PFSK-1 (cell line): Measurements from ENCODE around the gene CD27.

ENCODE experiments used
- FOXP2 ChIP-seq: optimal IDR thresholded peaks from 2 replicates; pipeline ENCODE3; 2011; ENCODE audit warnings: borderline replicate concordance, control low read depth, inconsistent platforms; ENCODE audit not compliant: insufficient read depth; ENCODE audit errors: extremely low read length, extremely low read depth
- POLR2AphosphoS5 ChIP-seq: IDR thresholded peaks from 2 replicates; pipeline ENCODE4 v1.6.1; 2012; ENCODE audit warnings: low read depth, mild to moderate bottlenecking, control low read depth, low read length, moderate library complexity
- SIN3A ChIP-seq: IDR thresholded peaks from 2 replicates; pipeline ENCODE4 v1.6.1; 2012; ENCODE audit warnings: mild to moderate bottlenecking, low read length, moderate library complexity, borderline replicate concordance; ENCODE audit not compliant: insufficient read depth
- TAF1 ChIP-seq: IDR thresholded peaks from 2 replicates; pipeline ENCODE4 v1.6.1; 2012; ENCODE audit warnings: low read length, control low read depth, borderline replicate concordance; ENCODE audit not compliant: insufficient read depth
- TF ChIP-seq, protein P1 (sequence below), 2 experiments: IDR thresholded peaks; 2 replicates each; pipeline versions ENCODE4 v1.6.1 to v1.8.0; 2011 to 2012; ENCODE audit warnings: low read depth in 2 of 2, low read length in 2 of 2, control low read depth in 1 of 2, inconsistent platforms in 1 of 2, mild to moderate bottlenecking in 1 of 2, moderate library complexity in 1 of 2; ENCODE audit not compliant: insufficient read depth in 1 of 2

DNA sequence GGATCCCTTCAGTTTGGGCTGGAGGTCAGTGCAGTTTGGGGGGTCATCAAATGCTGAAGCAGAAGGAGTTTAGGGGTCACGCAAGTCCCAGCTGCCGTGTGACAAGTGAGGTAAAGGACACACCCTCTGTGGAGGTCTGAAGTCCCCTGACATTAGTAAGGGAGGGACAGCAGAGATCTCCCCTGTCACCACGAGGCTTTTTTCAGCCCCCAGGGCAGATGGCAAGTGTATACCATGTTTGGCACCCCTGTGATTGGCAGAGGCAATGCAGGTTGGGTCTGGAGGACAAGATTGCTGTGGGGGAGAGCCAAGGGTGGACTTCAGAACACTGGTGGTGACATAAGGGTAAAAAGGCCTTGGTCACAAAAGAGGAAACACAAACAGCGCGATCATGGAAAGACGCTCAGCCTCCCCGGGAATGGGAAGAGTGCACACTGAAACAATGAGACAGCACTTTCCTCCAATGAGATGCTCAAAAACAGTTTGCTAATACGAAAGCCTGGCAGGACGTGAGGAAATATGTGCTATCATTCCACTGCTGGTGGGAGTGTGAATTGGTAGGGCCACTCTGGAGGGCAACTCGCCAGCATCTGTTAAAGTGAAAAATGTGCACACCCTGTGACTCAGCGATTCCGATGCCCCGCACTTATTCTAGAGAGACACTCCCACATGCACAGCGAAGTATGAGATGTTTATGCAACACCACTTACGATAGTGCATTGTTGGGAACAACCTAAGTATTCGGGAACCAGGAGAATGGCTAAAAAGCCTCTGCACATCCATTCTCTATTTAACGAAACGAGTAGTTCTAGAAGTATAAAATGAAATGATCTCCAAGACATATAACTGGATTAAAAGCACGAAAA lies 14.4 kb upstream of the CD27 start:
- TF ChIP-seq POLR2AphosphoS5 (no peak), FOXP2 (no peak), TAF1 (no peak), SIN3A (no peak)
- TF ChIP-seq, protein P1, sequence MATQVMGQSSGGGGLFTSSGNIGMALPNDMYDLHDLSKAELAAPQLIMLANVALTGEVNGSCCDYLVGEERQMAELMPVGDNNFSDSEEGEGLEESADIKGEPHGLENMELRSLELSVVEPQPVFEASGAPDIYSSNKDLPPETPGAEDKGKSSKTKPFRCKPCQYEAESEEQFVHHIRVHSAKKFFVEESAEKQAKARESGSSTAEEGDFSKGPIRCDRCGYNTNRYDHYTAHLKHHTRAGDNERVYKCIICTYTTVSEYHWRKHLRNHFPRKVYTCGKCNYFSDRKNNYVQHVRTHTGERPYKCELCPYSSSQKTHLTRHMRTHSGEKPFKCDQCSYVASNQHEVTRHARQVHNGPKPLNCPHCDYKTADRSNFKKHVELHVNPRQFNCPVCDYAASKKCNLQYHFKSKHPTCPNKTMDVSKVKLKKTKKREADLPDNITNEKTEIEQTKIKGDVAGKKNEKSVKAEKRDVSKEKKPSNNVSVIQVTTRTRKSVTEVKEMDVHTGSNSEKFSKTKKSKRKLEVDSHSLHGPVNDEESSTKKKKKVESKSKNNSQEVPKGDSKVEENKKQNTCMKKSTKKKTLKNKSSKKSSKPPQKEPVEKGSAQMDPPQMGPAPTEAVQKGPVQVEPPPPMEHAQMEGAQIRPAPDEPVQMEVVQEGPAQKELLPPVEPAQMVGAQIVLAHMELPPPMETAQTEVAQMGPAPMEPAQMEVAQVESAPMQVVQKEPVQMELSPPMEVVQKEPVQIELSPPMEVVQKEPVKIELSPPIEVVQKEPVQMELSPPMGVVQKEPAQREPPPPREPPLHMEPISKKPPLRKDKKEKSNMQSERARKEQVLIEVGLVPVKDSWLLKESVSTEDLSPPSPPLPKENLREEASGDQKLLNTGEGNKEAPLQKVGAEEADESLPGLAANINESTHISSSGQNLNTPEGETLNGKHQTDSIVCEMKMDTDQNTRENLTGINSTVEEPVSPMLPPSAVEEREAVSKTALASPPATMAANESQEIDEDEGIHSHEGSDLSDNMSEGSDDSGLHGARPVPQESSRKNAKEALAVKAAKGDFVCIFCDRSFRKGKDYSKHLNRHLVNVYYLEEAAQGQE (IDR thresholded peaks at IDR 0.05; ENCODE audit: insufficient read depth in 1 of 2, low read depth in 2 of 2, low read length in 2 of 2), result no peak
